Smooth muscle cell (in vitro differentiated cells): Measurements from ENCODE around the gene ANKRD24. TPM values are rescaled to one million over a fixed set of nuclear protein-coding genes. Genes with fewer than 3 reads are reported as not detected.

ENCODE experiments used
- DNase-seq: peaks from one replicate; lab custom pipeline; 2025; ENCODE audit not compliant: unreplicated experiment; lab: John Stamatoyannopoulos, UW
- H2AFZ ChIP-seq: fragments of 200-600 bp; sonication (generic); 2 replicates; pipeline ENCODE4 v1.6.0; 2016; ENCODE audit warnings: antibody characterized with exemption, low read depth, mild to moderate bottlenecking
- H3F3A ChIP-seq: fragments of 200-600 bp; sonication (generic); 2 replicates; pipeline ENCODE4 v1.6.0; 2017; ENCODE audit warnings: antibody characterized with exemption, low read depth
- H3K27ac ChIP-seq: fragments of 200-600 bp; sonication (generic); 2 replicates; pipeline ENCODE4 v1.5.1; 2016; ENCODE audit warnings: low read depth, mild to moderate bottlenecking
- H3K27me3 ChIP-seq: fragments of 200-600 bp; sonication (generic); 2 replicates; pipeline ENCODE4 v1.6.1; 2016; ENCODE audit warnings: low read depth, mild to moderate bottlenecking
- H3K36me3 ChIP-seq: fragments of 200-600 bp; sonication (generic); 2 replicates; pipeline ENCODE4 v1.5.1; 2016; ENCODE audit warnings: low read depth
- H3K4me1 ChIP-seq: fragments of 200-600 bp; sonication (generic); 2 replicates; pipeline ENCODE4 v1.5.1; 2016; ENCODE audit warnings: low read depth
- H3K4me2 ChIP-seq: fragments of 200-600 bp; sonication (generic); 2 replicates; pipeline ENCODE4 v1.6.0; 2016; ENCODE audit warnings: mild to moderate bottlenecking
- H3K4me3 ChIP-seq: fragments of 200-600 bp; sonication (generic); 2 replicates; pipeline ENCODE4 v1.5.1; 2016; ENCODE audit warnings: mild to moderate bottlenecking
- H3K79me2 ChIP-seq: fragments of 200-600 bp; sonication (generic); 2 replicates; pipeline ENCODE4 v1.6.0; 2016; ENCODE audit warnings: low read depth, mild to moderate bottlenecking
- H3K9ac ChIP-seq: fragments of 200-600 bp; sonication (generic); 2 replicates; pipeline ENCODE4 v1.6.0; 2016; ENCODE audit warnings: low read depth
- H3K9me3 ChIP-seq: fragments of 200-600 bp; sonication (generic); replicated peaks from 2 replicates; pipeline ENCODE4 v1.5.1; 2016; ENCODE audit warnings: low read depth
- H4K20me1 ChIP-seq: fragments of 200-600 bp; sonication (generic); 2 replicates; pipeline ENCODE4 v1.6.0; 2016; ENCODE audit warnings: low read depth
- WGBS: methylation state at CpG from one replicate; pipeline ENCODE4 v1.1.7; 2016; ENCODE audit warnings: low lambda C conversion rate; 5-methylcytosine and 5-hydroxymethylcytosine counted together
- polyA plus RNA-seq: library from polyadenylated mRNA; unstranded; fragments of >200 nt; fragmentation: Nextera tagmentation; extraction: Ambion mirVana; gene quantifications from 2 replicates; pipeline ENCODE4 v1.2.1, GENCODE V29; 2016
- total RNA-seq: library from RNA; depleted of rRNA; stranded (reverse); fragments of >200 nt; gene quantifications from 2 replicates; pipeline ENCODE4 v1.2.3, GENCODE V29; 2014
- TF ChIP-seq, protein P1 (sequence below): fragments of 200-600 bp; sonication (generic); IDR thresholded peaks from 2 replicates; pipeline ENCODE4 v1.5.1; 2017; ENCODE audit warnings: borderline replicate concordance, mild to moderate bottlenecking, antibody characterized with exemption; ENCODE audit not compliant: insufficient read depth, poor library complexity, severe bottlenecking

Gene ANKRD24
- total and polyA plus RNA-seq, 2 experiments from 2014 or later, result 1.5 TPM; not detected in 1

DNA sequence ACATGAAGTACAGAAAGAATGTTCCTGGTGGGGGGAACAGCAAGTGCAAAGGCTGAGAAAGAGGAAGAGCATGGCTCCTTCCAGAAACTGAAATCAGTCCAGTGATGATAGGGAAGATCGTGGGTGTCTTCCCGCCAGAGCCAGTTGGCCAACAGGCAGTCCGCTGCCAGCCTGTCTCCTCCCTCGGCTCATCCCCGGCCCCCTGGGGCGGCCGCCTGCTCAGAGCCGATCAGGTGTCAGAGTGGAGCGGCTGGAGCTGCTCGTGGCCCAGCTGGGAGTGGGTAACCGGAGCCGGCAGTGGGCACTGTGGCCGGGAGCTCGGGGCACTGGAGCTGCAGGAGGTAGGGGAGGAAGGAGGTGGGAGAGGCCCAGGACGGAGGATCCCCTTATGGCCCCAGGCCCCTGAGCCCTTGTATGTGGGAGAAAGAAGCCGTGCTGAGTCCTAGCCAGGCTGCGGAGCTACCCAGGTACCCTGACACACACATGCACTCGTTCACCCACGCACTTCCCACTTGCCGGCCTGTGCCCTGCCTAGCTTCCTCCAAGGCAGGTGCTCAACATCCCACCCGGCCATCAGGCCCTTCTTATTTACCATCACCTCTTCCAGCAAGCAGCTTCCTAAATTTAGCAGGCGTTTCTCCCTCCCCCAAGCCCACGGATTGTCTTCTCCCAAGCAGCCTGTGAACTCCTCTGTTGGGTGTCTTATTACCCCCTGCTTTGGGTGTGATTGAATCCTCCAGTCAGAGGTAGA, 1.7 kb downstream of the ANKRD24 start:
- no peak for DNase-seq
- Histone ChIP-seq H3F3A (no peaks in the 10 kb centered on the region), H2AFZ (no peak overlapping the region), H3K27me3 (no peaks in the 10 kb centered on the region), H3K9me3 (no peaks in the 10 kb centered on the region), H3K36me3 (no peaks in the 10 kb centered on the region), H3K4me2 (no peak overlapping the region), H3K4me1 (peaks cover 5% of the 10 kb centered on the region), H4K20me1 (peaks cover 5% of the 10 kb centered on the region), H3K9ac (no peak overlapping the region), H3K4me3 (no peak overlapping the region), H3K27ac (no peak overlapping the region), H3K79me2 (peaks cover 13% of the 10 kb centered on the region)
- TF ChIP-seq, protein P1, sequence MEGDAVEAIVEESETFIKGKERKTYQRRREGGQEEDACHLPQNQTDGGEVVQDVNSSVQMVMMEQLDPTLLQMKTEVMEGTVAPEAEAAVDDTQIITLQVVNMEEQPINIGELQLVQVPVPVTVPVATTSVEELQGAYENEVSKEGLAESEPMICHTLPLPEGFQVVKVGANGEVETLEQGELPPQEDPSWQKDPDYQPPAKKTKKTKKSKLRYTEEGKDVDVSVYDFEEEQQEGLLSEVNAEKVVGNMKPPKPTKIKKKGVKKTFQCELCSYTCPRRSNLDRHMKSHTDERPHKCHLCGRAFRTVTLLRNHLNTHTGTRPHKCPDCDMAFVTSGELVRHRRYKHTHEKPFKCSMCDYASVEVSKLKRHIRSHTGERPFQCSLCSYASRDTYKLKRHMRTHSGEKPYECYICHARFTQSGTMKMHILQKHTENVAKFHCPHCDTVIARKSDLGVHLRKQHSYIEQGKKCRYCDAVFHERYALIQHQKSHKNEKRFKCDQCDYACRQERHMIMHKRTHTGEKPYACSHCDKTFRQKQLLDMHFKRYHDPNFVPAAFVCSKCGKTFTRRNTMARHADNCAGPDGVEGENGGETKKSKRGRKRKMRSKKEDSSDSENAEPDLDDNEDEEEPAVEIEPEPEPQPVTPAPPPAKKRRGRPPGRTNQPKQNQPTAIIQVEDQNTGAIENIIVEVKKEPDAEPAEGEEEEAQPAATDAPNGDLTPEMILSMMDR, result no peak
- 78% methylated on average over 20 of the region's 23 CpGs for WGBS

DNA sequence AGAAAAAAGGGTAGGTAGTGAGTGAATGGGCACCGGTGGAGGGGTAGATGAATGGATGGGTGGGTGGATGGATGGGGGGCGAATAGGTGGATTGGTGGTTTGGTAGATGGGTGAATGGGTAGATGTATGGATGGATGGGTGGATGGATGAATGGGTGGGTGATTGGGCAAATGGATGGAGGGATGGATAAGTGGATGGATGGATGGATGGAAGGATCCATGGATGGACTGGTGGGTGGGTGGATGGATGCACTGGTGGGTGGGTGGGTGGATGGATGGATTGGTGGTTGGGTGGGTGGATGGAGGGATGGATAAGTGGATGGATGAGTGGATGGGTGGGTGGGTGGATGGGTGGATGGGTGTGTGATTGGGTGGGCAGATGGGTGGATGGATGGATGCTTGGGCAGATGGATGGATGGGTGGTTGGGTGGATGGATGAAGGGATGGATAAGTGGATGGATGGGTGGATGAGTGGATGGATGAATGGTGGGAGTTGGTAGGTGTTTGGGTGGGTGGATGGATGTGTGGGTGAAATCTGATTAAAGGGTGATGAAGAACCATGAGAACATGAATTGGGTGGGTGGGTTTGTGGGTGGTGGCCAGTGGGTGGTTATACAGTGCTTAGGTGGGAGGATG, 2.3 kb downstream of the ANKRD24 start:
- Histone ChIP-seq H3K36me3 (no peaks in the 10 kb centered on the region), H3K4me1 (peaks cover 5% of the 10 kb centered on the region), H4K20me1 (peaks cover under 1% of the 10 kb centered on the region), H3F3A (no peaks in the 10 kb centered on the region), H3K9me3 (no peaks in the 10 kb centered on the region), H3K9ac (no peak overlapping the region), H3K4me2 (no peak overlapping the region), H3K27me3 (no peaks in the 10 kb centered on the region), H3K4me3 (no peak overlapping the region), H2AFZ (no peak overlapping the region), H3K79me2 (peaks cover 13% of the 10 kb centered on the region), H3K27ac (no peak overlapping the region)
- DNase-seq, result no peak
- 84% methylated on average over 2 of the region's 2 CpGs for WGBS
- TF ChIP-seq, protein P1, result no peak

DNA sequence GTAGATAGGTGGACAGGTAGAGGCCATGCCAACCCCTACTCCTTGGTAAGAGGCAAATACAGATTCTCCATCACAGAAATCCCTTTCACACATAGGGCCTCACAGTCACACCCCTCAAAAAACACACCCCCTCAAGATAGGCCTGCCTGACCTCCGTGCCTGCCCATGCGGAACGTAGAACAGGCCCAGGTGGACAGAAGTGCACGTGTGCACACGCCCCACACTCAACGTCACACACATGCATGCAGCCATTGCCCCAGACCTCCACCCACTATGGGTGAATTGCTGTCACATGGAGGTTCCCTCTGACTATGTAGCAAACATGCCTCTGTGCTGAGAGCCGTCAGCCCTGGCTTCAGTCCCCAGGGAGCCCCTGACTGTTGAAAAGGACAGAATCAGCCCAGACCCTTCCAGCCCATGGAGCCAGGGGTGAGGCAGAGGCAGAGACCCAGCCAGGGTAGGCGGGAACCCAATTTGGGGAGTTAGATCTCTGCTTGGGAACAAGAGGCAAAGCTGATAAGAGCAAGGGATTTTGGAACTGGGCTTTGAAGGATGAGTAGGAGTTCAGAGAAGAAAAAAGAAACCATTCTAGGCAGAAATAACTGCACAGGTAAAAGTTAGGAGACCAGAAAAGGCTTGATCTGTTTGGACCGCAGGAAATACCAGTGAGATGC, 3.1 kb downstream of the ANKRD24 start:
- no peaks in the 10 kb centered on the region for H3K9me3 ChIP-seq
- H3K4me3 ChIP-seq, result no peak overlapping the region
- H4K20me1 ChIP-seq, result no peaks in the 10 kb centered on the region
- WGBS, result 91% methylated on average over 9 of the region's 9 CpGs
- no peak overlapping the region for H2AFZ ChIP-seq
- H3K27me3 ChIP-seq, result no peaks in the 10 kb centered on the region
- H3K4me2 ChIP-seq, result no peak overlapping the region
- no peak for DNase-seq
- TF ChIP-seq, protein P1, result no peak
- no peaks in the 10 kb centered on the region for H3K36me3 ChIP-seq
- H3K79me2 ChIP-seq, result peaks cover 13% of the 10 kb centered on the region
- H3F3A ChIP-seq, result no peaks in the 10 kb centered on the region
- H3K9ac ChIP-seq, result no peak overlapping the region
- H3K4me1 ChIP-seq, result peaks cover 5% of the 10 kb centered on the region
- no peak overlapping the region for H3K27ac ChIP-seq
